GM23338 (cell line): Measurements from ENCODE around the gene FAM222A. TPM values are rescaled to one million over a fixed set of nuclear protein-coding genes. Genes with fewer than 3 reads are reported as not detected.

Source experiments
- ATAC-seq: fragments of 200-7000 bp; cut with Tn5 transposase; 3 replicates; pipeline ENCODE4 v1.9.1; 2020
- DNase-seq: peaks from one replicate; pipeline ENCODE4 v3.0.0-alpha.2; 2015; ENCODE audit warnings: low spot score
- H2AFZ ChIP-seq: fragments of 200-600 bp; sonication (generic); 2 replicates; pipeline ENCODE4 v1.8.0; 2016; ENCODE audit warnings: antibody characterized with exemption, mild to moderate bottlenecking, moderate library complexity
- H3F3A ChIP-seq: fragments of 200-600 bp; sonication (generic); replicated peaks from 2 replicates; pipeline ENCODE4 v1.8.0; 2017; ENCODE audit warnings: antibody characterized with exemption, mixed run types, low read depth
- H3K27ac ChIP-seq: fragments of 200-600 bp; sonication (generic); 2 replicates; pipeline ENCODE4 v1.6.1; 2016; ENCODE audit warnings: low read depth
- H3K27me3 ChIP-seq: fragments of 200-600 bp; sonication (generic); 2 replicates; pipeline ENCODE4 v1.8.0; 2016; ENCODE audit warnings: mild to moderate bottlenecking, mixed run types, moderate library complexity; ENCODE audit not compliant: insufficient read depth
- H3K36me3 ChIP-seq: fragments of 200-600 bp; sonication (generic); 2 replicates; pipeline ENCODE4 v1.8.0; 2016; ENCODE audit warnings: mild to moderate bottlenecking; ENCODE audit not compliant: insufficient read depth
- H3K4me1 ChIP-seq: fragments of 200-600 bp; sonication (generic); 2 replicates; pipeline ENCODE4 v1.8.0; 2016; ENCODE audit warnings: mild to moderate bottlenecking, moderate library complexity; ENCODE audit not compliant: insufficient read depth
- H3K4me2 ChIP-seq: fragments of 200-600 bp; sonication (generic); 2 replicates; pipeline ENCODE4 v1.7.1; 2017; ENCODE audit warnings: mixed run types
- H3K4me3 ChIP-seq: fragments of 200-600 bp; sonication (generic); 2 replicates; pipeline ENCODE4 v1.6.1; 2016; ENCODE audit warnings: mixed run types
- H3K79me2 ChIP-seq: fragments of 200-600 bp; sonication (generic); replicated peaks from 2 replicates; pipeline ENCODE4 v1.8.0; 2017; ENCODE audit warnings: mild to moderate bottlenecking; ENCODE audit not compliant: insufficient read depth
- H3K9me2 ChIP-seq: fragments of 200-600 bp; sonication (generic); 2 replicates; pipeline ENCODE4 v1.8.0; 2017; ENCODE audit not compliant: insufficient read depth
- H4K20me1 ChIP-seq: fragments of 200-600 bp; sonication (generic); replicated peaks from 2 replicates; pipeline ENCODE4 v1.8.0; 2017; ENCODE audit warnings: mild to moderate bottlenecking; ENCODE audit not compliant: insufficient read depth
- H3K27ac Mint-ChIP-seq: 2 replicates; pipeline ENCODE4 v1.8.0; 2020; ENCODE audit warnings: inconsistent platforms, mild to moderate bottlenecking, moderate library complexity, mixed read lengths
- H3K27me3 Mint-ChIP-seq: 3 replicates; pipeline ENCODE4 v1.8.0; 2022; ENCODE audit warnings: low read depth, mild to moderate bottlenecking, moderate library complexity, mixed read lengths, inconsistent platforms; ENCODE audit not compliant: insufficient read depth, poor library complexity
- H3K36me3 Mint-ChIP-seq: 3 replicates; pipeline ENCODE4 v1.8.0; 2021; ENCODE audit warnings: low read depth, mild to moderate bottlenecking, inconsistent platforms, moderate library complexity, mixed read lengths
- H3K4me1 Mint-ChIP-seq: 3 replicates; pipeline ENCODE4 v1.8.0; 2020; ENCODE audit warnings: mild to moderate bottlenecking, inconsistent platforms, mixed read lengths
- H3K4me3 Mint-ChIP-seq: 3 replicates; pipeline ENCODE4 v1.8.0; 2021; ENCODE audit warnings: moderate library complexity, mild to moderate bottlenecking, inconsistent platforms, mixed read lengths
- H3K9me3 Mint-ChIP-seq: 3 replicates; pipeline ENCODE4 v1.8.0; 2020; ENCODE audit warnings: moderate library complexity, mild to moderate bottlenecking, inconsistent platforms, mixed read lengths
- CTCF ChIP-seq, 2 experiments: fragments of 200-600 bp in 1 of 2; sonication (generic) in 1 of 2; conservative IDR thresholded peaks; 2 replicates each; pipeline versions ENCODE4 v1.5.1 to v1.6.1; 2016 to 2017; ENCODE audit warnings: antibody characterized with exemption in 2 of 2, low read depth in 2 of 2, mild to moderate bottlenecking in 2 of 2, moderate library complexity in 1 of 2
- EZH2phosphoT487 ChIP-seq: fragments of 200-600 bp; sonication (generic); IDR thresholded peaks from one replicate; pipeline ENCODE4 v1.8.1; 2018; ENCODE audit warnings: antibody characterized with exemption; ENCODE audit not compliant: unreplicated experiment
- NANOG ChIP-seq: IDR thresholded peaks from 2 replicates; pipeline ENCODE4 v1.6.1; 2016; ENCODE audit warnings: antibody characterized with exemption, borderline replicate concordance
- REST ChIP-seq: IDR thresholded peaks from one replicate; pipeline ENCODE4 v1.6.1; 2018; ENCODE audit warnings: antibody characterized with exemption; ENCODE audit not compliant: unreplicated experiment
- STAT1 ChIP-seq: IDR thresholded peaks from one replicate; pipeline ENCODE4 v1.6.1; 2016; ENCODE audit warnings: antibody characterized with exemption; ENCODE audit not compliant: unreplicated experiment
- ZNF114 ChIP-seq: fragments of 250-450 bp; sonication (Bioruptor Pico); IDR thresholded peaks from 2 replicates; pipeline ENCODE4 v1.5.0; 2020; ENCODE audit warnings: mild to moderate bottlenecking, moderate library complexity
- ZNF462 ChIP-seq: fragments of 250-450 bp; sonication (Bioruptor Pico); IDR thresholded peaks from 2 replicates; pipeline ENCODE4 v1.5.0; 2020; ENCODE audit warnings: mild to moderate bottlenecking, moderate library complexity
- polyA plus RNA-seq: library from polyadenylated mRNA; unstranded; fragments of >200 nt; fragmentation: Nextera tagmentation; extraction: Ambion mirVana; gene quantifications from 2 replicates; pipeline ENCODE4 v1.2.1, GENCODE V29; 2016
- total RNA-seq: library from RNA; depleted of rRNA; stranded (reverse); fragments of >200 nt; shearing (Covaris generic); gene quantifications from 2 replicates; pipeline ENCODE4 v1.2.3, GENCODE V29; 2014

Gene FAM222A
- total and polyA plus RNA-seq, 2 experiments from 2014 or later, result 0.78 to 2.1 TPM

- TF ChIP-seq REST, result no peak
- no peak for TF ChIP-seq EZH2phosphoT487
These were observed 68.7 kb downstream of the FAM222A start (continued) for GRCh38 chr12:109782326-109782703.

- H3K4me3 Mint-ChIP-seq, result no peak overlapping the region
- DNase-seq (no peak), ATAC-seq (no peak)
- H3K79me2 ChIP-seq, result no peaks in the 10 kb centered on the region
- no peak for TF ChIP-seq REST
- TF ChIP-seq ZNF114 (CRISPR knock-in tag), result no peak
- no peak for TF ChIP-seq ZNF462
- TF ChIP-seq STAT1, result no peak
- no peak for TF ChIP-seq NANOG
- no peak for TF ChIP-seq CTCF (conservative IDR thresholded peaks at IDR 0.05; ENCODE audit: low read depth in 2 of 2)
- H3K9me3 Mint-ChIP-seq, result peaks cover 12% of the 10 kb centered on the region
- no peaks in the 10 kb centered on the region for H4K20me1 ChIP-seq
- no peak overlapping the region for H2AFZ ChIP-seq
- H3K27ac ChIP-seq, result no peak overlapping the region
- H3K4me2 ChIP-seq, result no peak overlapping the region
- H3K27me3 Mint-ChIP-seq, result peaks cover 18% of the 10 kb centered on the region
- H3K27me3 ChIP-seq, result no peaks in the 10 kb centered on the region
- H3K4me1 ChIP-seq, result no peaks in the 10 kb centered on the region
- H3K9me2 ChIP-seq, result no peaks in the 10 kb centered on the region
- H3K36me3 Mint-ChIP-seq, result no peaks in the 10 kb centered on the region
- no peak overlapping the region for H3K4me3 ChIP-seq
- no peaks in the 10 kb centered on the region for H3F3A ChIP-seq
- no peaks in the 10 kb centered on the region for H3K4me1 Mint-ChIP-seq
- H3K36me3 ChIP-seq, result no peaks in the 10 kb centered on the region
- H3K27ac Mint-ChIP-seq, result no peak overlapping the region
These were observed 69.7 kb downstream of the FAM222A start for GRCh38 chr12:109783135-109783964.
